A549 (cell line): ENCODE data around the gene NKIRAS2.

Experiments
- CEBPB ChIP-seq, 2 experiments: fragments of >200 bp in 1 of 2; sonication (Bioruptor Twin) in 1 of 2; formaldehyde crosslinking in 1 of 2; IDR thresholded peaks; 2 replicates each; pipeline ENCODE4 v1.6.1; 2012 to 2016
- TF ChIP-seq, protein P1 (sequence below): fragments of >200 bp; sonication (Bioruptor Twin); formaldehyde crosslinking; IDR thresholded peaks from 3 replicates; pipeline ENCODE4 v1.5.1; 2016

DNA sequence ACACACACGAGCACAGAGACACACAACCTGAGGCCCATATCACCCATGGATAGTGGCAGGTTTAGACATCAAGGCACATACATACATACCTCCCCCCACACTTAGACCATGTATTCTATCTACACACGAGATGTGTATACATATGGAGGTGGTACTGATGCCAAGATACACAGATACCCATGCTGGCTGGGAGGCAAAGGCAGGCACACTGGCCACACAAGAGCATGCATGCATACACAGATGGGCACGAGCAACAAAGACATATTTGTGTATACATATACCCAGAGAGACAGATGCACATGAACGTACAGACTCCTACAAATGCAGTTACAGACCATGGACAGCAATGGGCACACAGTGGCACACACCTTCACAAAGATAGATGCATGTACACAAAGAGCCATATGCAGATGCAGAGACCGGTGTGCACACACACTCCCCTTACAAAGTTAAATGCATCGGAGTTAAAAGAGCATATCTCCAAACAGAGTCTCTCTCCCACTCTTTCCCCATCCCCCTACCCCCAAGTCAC is 32.5 kb downstream of the NKIRAS2 start:
- TF ChIP-seq, protein P1, sequence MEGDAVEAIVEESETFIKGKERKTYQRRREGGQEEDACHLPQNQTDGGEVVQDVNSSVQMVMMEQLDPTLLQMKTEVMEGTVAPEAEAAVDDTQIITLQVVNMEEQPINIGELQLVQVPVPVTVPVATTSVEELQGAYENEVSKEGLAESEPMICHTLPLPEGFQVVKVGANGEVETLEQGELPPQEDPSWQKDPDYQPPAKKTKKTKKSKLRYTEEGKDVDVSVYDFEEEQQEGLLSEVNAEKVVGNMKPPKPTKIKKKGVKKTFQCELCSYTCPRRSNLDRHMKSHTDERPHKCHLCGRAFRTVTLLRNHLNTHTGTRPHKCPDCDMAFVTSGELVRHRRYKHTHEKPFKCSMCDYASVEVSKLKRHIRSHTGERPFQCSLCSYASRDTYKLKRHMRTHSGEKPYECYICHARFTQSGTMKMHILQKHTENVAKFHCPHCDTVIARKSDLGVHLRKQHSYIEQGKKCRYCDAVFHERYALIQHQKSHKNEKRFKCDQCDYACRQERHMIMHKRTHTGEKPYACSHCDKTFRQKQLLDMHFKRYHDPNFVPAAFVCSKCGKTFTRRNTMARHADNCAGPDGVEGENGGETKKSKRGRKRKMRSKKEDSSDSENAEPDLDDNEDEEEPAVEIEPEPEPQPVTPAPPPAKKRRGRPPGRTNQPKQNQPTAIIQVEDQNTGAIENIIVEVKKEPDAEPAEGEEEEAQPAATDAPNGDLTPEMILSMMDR: no peak
- no peak for TF ChIP-seq CEBPB (IDR thresholded peaks at IDR 0.05)
